GM18517 (cell line): ENCODE data around the gene TCP11X1.
"Not testable (repeated sequence)": the region's sequence is repeated elsewhere in the genome, so short reads cannot be mapped to it uniquely, and the experiment has no call there.

Experiments
- ATAC-seq: cut with Tn5 transposase; IDR thresholded peaks from one replicate; pipeline ENCODE4 v1.9.1; 2021; ENCODE audit warnings: mild to moderate bottlenecking, moderate library complexity; ENCODE audit not compliant: unreplicated experiment

The TCP11X1 gene

DNA sequence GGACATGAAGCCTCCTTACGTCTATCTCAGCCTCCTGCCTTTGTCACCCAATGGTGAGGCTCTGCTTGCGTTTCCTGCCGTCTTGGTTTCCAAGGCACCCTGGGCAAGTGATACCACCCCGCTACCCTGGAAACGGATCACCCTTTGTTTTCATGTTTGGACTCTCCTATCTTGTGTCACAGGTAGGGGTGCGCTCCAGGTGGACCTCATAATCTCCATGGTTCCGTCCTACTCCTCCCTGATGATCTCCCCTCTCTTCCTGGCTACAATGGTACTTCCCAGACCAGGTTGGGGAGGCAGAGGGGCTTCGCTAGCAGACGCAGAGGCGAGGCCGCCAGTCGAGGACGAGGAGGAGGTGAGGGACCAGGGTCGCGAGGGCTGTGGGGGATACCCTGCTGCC, at the start of gene TCP11X1:
Gene TCP11X1 (plus strand): TSS at position 316 of the 400 bp plus-strand sequence.
- ATAC-seq, result not testable (repeated sequence)

DNA sequence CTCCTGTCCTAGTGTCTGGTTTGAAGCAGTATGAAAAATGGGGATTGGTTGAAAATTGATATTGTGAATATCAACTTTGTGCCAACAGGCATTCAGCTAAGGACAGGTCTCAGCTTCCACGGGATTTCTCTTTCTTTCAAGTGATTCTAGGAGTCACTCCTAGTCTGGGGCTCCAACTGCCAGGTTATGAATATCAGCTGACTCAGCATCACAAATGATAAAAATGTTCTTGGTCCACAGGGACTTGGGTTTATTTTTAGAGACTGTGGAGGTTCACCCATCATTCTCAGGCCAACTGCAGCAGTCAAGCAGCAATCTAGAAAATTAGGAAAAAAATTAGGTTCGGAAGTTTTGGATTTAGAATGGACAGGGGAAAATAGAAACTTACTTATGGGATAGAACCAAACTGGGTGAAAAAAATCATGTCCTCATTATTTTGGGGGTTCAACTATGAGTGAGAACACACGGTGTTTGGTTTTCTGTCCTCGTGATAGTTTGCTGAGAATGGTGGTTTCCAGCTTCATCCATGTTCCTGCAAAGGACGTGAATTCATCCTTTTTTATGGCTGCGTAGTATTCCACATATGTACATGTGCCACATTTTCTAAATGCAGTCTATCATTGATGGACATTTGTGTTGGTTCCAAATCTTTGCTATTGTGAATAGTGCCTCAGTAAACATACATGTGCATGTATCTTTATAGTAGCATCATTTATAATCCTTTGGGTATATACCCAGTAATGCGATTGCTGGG, 29.0 kb upstream of the TCP11X1 start:
- no peak for ATAC-seq

DNA sequence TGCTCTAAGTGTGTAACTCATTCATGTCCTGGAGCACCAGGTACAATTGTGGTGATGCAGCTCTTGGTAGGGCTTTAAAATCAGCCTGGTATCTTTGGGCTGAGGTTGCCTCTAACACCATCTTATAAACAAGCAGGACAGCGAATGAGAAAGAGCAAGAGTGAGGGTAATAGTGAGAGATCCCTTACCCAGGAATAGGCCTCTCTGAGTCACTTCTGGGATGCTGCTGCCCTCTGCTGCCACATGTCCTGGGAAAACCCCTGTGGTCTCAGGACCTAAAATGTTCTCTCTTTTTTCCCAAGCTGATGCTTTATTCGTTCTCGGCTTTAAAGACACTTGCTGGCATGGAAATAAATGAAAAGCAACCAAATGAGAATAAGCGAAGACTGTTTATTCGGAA, 7.2 kb upstream of the TCP11X1 start:
- ATAC-seq, result not testable (repeated sequence)

DNA sequence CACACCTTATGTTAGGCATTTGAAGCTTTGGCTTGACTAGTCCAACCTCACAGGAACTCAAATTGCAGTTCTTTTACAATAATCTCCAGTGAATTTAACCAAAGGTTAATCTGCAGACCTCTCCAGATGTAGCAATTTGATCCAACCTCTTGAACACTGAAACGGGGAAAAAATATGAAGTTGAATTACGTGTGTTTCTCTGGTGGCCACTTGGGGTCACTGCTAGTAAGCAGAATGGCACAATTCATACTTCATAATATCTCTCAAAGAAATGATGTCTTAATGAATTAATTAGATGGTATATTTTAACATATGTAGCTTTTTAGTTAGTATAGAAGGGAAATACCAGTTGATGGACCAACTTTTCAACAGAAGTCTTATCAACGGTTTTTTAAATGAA, 1.4 kb downstream of the TCP11X1 start:
- ATAC-seq, result not testable (repeated sequence)

DNA sequence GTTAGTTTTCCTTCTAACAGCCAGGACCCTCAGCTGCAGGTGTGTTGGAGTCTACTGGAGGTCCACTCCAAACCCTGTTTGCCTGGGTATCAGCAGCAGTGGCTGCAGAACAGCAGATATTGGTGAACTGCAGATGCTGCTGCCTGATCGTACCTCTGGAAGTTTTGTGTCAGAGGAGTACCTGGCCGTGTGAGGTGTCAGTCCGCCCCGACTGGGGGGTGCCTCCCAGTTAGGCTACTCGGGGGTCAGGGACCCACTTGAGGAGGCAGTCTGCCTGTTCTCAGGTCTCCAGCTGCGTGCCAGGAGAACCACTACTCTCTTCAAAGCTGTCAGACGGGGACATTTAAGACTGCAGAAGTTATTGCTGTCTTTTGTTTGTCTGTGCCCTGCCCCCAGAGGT, 20.6 kb downstream of the TCP11X1 start:
- not testable (repeated sequence) for ATAC-seq

DNA sequence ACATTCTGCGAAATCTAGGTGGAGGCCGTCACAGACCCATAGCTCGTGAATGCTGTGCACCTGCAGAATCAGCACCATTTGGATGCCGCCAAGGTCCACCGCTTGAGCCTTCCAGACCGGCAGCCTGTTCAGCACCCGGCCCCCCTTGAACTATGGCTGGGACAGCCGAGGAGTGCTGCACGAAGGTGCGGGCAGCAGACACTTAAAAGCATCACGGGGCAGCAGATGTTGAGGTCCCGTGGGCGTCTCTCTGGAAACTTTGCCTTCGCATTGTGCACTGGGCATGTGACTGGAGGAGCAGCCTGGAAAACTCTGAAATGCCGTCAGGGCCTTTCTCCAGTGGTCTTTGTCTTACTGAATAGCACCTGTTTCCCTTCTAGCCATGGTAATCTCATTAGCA, 25.2 kb downstream of the TCP11X1 start:
- not testable (repeated sequence) for ATAC-seq

DNA sequence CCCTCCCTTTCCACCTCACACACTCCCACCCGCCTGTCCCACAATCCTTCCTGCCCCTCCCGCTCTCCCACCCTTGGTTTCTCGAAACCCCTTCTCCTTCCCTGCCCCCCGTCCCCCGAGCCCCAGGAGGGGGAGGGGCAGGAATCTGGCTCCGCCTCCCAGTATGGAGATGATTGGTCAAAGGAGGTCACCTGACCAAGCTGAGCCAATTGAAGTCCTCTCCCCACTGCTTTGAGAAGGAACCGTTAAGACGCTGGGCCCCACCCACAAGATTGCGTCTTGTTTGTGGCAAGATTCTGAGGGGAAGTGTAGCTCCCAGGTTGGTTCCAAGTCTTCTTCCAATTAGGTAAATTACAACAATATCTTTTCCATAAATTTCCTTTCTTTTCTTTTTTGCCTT, 31.8 kb downstream of the TCP11X1 start, which contains the start of gene NXF2:
Gene NXF2 (plus strand): TSS at position 275 of the 400 bp plus-strand sequence. CDS start 59,912 bp downstream, outside the sequence.
- ATAC-seq, result not testable (repeated sequence)

DNA sequence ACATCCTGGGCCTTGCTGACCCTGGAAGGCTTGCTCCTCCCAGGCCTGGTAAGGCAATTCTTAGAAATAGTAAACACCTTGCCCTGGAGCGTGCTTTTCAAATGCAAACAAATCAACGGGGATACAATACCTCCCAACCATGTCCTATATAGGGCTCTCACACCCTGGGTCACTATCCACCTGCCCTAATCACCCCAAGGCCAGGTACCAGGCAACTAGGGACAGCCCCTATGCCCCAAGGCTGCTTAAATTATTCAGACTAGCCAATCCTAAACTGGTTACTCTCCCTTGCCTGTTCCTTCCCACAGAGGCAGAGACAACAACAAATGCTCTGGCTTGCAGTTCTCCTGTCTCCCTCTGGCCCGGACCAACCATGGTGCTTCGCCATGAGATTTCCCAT, 57.1 kb downstream of the TCP11X1 start:
- not testable (repeated sequence) for ATAC-seq
